CD4-positive, alpha-beta memory T cell (primary cell): ENCODE measurements around the gene ENPP3. TPM values are rescaled to one million over a fixed set of nuclear protein-coding genes. Genes with fewer than 3 reads are reported as not detected.
"Not testable (repeated sequence)": the region's sequence is repeated elsewhere in the genome, so short reads cannot be mapped to it uniquely, and the experiment has no call there.

Source experiments
- CTCF ChIA-PET: fragments of 350-600 bp; sonication (Branson Sonifier 250); formaldehyde crosslinking; loops from one replicate; lab custom pipeline; 2021; ENCODE audit warnings: inconsistent platforms; ENCODE audit not compliant: partially characterized antibody; lab: Charles Lee
- POLR2A ChIA-PET: fragments of 350-600 bp; sonication (Branson Sonifier 250); formaldehyde crosslinking; loops from one replicate; lab custom pipeline; 2021; ENCODE audit not compliant: partially characterized antibody; lab: Charles Lee
- DNase-seq, 5 donors: peaks; one replicate each; pipeline versions ENCODE4 v3.0.0 to v3.0.0-alpha.2; 2020 to 2022; ENCODE audit warnings: mixed read lengths in 1 of 5
- H3K27ac ChIP-seq: one replicate; pipeline ENCODE4 v1.7.0; 2013; ENCODE audit warnings: low read depth, low read length
- H3K27me3 ChIP-seq: 2 replicates; pipeline ENCODE4 v1.7.0; 2013; ENCODE audit warnings: mild to moderate bottlenecking, low read length, moderate library complexity; ENCODE audit not compliant: insufficient read depth
- H3K36me3 ChIP-seq: 2 replicates; pipeline ENCODE4 v1.7.0; 2013; ENCODE audit warnings: mild to moderate bottlenecking, low read length, moderate library complexity; ENCODE audit not compliant: insufficient read depth
- H3K4me1 ChIP-seq: 2 replicates; pipeline ENCODE4 v1.7.0; 2013; ENCODE audit warnings: mild to moderate bottlenecking, low read length, moderate library complexity; ENCODE audit not compliant: insufficient read depth
- H3K4me3 ChIP-seq, 2 donors: one replicate each; pipeline ENCODE4 v1.7.0; 2013; ENCODE audit warnings: low read length in 2 of 2, mild to moderate bottlenecking in 1 of 2
- H3K9me3 ChIP-seq, 2 donors: one replicate each; pipeline ENCODE4 v1.7.0; 2013; ENCODE audit warnings: low read length in 2 of 2, control low read depth in 1 of 2; ENCODE audit not compliant: control insufficient read depth in 1 of 2
- H3K27ac Mint-ChIP-seq, 7 donors: one replicate each; pipeline ENCODE4 v1.8.0; 2020 to 2021; ENCODE audit warnings: mixed read lengths in 7 of 7, mild to moderate bottlenecking in 6 of 7, inconsistent platforms in 3 of 7, moderate library complexity in 3 of 7
- H3K27me3 Mint-ChIP-seq, 2 donors: one replicate each; pipeline ENCODE4 v1.8.0; 2020 to 2021; ENCODE audit warnings: mixed read lengths in 2 of 2
- H3K36me3 Mint-ChIP-seq, 2 donors: one replicate each; pipeline ENCODE4 v1.8.0; 2020 to 2021; ENCODE audit warnings: mixed read lengths in 2 of 2, inconsistent platforms in 1 of 2, mild to moderate bottlenecking in 1 of 2
- H3K4me1 Mint-ChIP-seq, 4 donors: one replicate each; pipeline ENCODE4 v1.8.0; 2020 to 2021; ENCODE audit warnings: mixed read lengths in 4 of 4, mild to moderate bottlenecking in 1 of 4
- H3K4me3 Mint-ChIP-seq, 8 donors: one replicate each; pipeline ENCODE4 v1.8.0; 2020 to 2021; ENCODE audit warnings: mixed read lengths in 8 of 8, mild to moderate bottlenecking in 7 of 8, moderate library complexity in 6 of 8, inconsistent platforms in 3 of 8
- H3K9me3 Mint-ChIP-seq, 8 donors: one replicate each; pipeline ENCODE4 v1.8.0; 2020 to 2021; ENCODE audit warnings: mixed read lengths in 8 of 8, mild to moderate bottlenecking in 5 of 8, inconsistent platforms in 3 of 8, moderate library complexity in 1 of 8
- intact Hi-C: fragments of 100-400 bp; cut with micrococcal nuclease; formaldehyde crosslinking; loops from one replicate; pipeline ENCODE4 v1.15.1; 2023
- polyA plus RNA-seq, 2 donors: library from polyadenylated mRNA; unstranded; fragments of 300-500 nt; fragmentation: Illumina TruSeq; gene quantifications; one replicate each; pipeline ENCODE4 v1.2.3, GENCODE V29; 2021
- total RNA-seq, 2 experiments: library from RNA; stranded (reverse); gene quantifications; one replicate each; pipeline ENCODE4 v1.2.3, GENCODE V29; 2021

The ENPP3 gene
- total and polyA plus RNA-seq, 4 experiments from 2014 or later = 0.15 to 0.79 (median 0.28) TPM

- no peaks in the 10 kb centered on the region for H3K27me3 ChIP-seq
- no peaks in the 10 kb centered on the region for H3K9me3 ChIP-seq
- Mint-ChIP-seq H3K4me3 (no peak overlapping the region), H3K4me1 (no peaks in the 10 kb centered on the region), H3K27me3 (no peaks in the 10 kb centered on the region), H3K9me3 (no peaks in the 10 kb centered on the region), H3K27ac (no peak overlapping the region), H3K36me3 (no peaks in the 10 kb centered on the region)
- H3K4me1 ChIP-seq = no peaks in the 10 kb centered on the region
- ChIA-PET CTCF (interaction anchor here (1.6 kb wide), 1 partner anchor 216 kb away, joined by 3 read pairs; no protein-coding TSS in a partner anchor), POLR2A (no interaction called here)
- intact Hi-C loops = no loop called here
- no peaks in the 10 kb centered on the region for H3K36me3 ChIP-seq
- no peak for DNase-seq
- no peak overlapping the region for H3K4me3 ChIP-seq
- no peak overlapping the region for H3K27ac ChIP-seq
These were observed 56.3 kb downstream of the ENPP3 start for GRCh38 chr6:131693384-131693783.

- intact Hi-C loops = no loop called here
- Mint-ChIP-seq H3K4me3 (no peak overlapping the region), H3K27ac (no peak overlapping the region), H3K4me1 (no peaks in the 10 kb centered on the region), H3K27me3 (no peaks in the 10 kb centered on the region), H3K9me3 (no peaks in the 10 kb centered on the region), H3K36me3 (no peaks in the 10 kb centered on the region)
- H3K27me3 ChIP-seq = no peaks in the 10 kb centered on the region
- DNase-seq = peak in 4 of 5 donors; percentile 2 to 21 (median 12)
- no peaks in the 10 kb centered on the region for H3K36me3 ChIP-seq
- ChIA-PET CTCF (interaction anchor here (0.7 to 2.0 kb wide), 6 partner anchors 33 to 220 kb away, joined by 3 to 19 read pairs (median 4); no protein-coding TSS in a partner anchor), POLR2A (no interaction called here)
- H3K9me3 ChIP-seq = no peaks in the 10 kb centered on the region
- H3K4me1 ChIP-seq = no peaks in the 10 kb centered on the region
- no peak overlapping the region for H3K4me3 ChIP-seq
- no peak overlapping the region for H3K27ac ChIP-seq
These were observed 57.8 kb downstream of the ENPP3 start for GRCh38 chr6:131694832-131695426.

DNA sequence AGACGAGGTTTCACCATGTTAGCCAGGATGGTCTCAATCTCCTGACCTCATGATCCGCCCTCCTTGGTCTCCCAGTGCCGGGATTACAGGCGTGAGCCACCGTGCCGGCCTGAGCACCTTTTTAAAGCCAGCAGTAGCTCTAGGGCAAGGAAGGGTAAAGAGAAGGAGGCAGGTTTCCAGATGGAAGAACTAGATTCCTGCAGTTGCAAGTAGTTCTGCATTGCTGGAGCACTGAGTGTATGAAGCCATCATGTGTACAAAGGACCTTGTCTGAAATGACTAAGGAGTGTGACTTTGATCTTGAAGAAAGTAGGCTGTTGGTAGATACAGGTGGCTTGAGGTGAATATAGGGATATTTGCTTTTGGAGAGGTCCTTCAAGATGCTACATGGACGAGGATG is 59.9 kb downstream of the ENPP3 start:
- no peak overlapping the region for H3K27ac Mint-ChIP-seq
- no peak for DNase-seq
- H3K27me3 Mint-ChIP-seq = no peaks in the 10 kb centered on the region

GRCh38 chr6:131700851-131701250 is 63.7 kb downstream of the ENPP3 start:
- H3K36me3 ChIP-seq, H3K27me3 ChIP-seq, H3K27me3 Mint-ChIP-seq, H3K27ac Mint-ChIP-seq, CTCF ChIA-PET, H3K4me3 ChIP-seq, H3K27ac ChIP-seq, H3K4me1 ChIP-seq, H3K4me1 Mint-ChIP-seq, H3K4me3 Mint-ChIP-seq, DNase-seq, H3K36me3 Mint-ChIP-seq, POLR2A ChIA-PET, H3K9me3 Mint-ChIP-seq, H3K9me3 ChIP-seq, intact Hi-C loops: not testable (repeated sequence)

More for the DNA sequence above, 59.9 kb downstream of the ENPP3 start:
- Histone ChIP-seq H3K4me1 (no peaks in the 10 kb centered on the region), H3K4me3 (no peak overlapping the region), H3K27ac (no peak overlapping the region), H3K36me3 (no peaks in the 10 kb centered on the region), H3K27me3 (no peaks in the 10 kb centered on the region), H3K9me3 (no peaks in the 10 kb centered on the region)
- Mint-ChIP-seq H3K4me1 (no peaks in the 10 kb centered on the region), H3K36me3 (no peaks in the 10 kb centered on the region), H3K4me3 (no peak overlapping the region), H3K9me3 (no peaks in the 10 kb centered on the region)
- intact Hi-C loops = no loop called here
- ChIA-PET CTCF (no interaction called here), POLR2A (no interaction called here)

GRCh38 chr6:131703905-131704304 is 66.8 kb downstream of the ENPP3 start:
- H3K4me3 ChIP-seq, DNase-seq, H3K27ac Mint-ChIP-seq, intact Hi-C loops, H3K36me3 ChIP-seq, H3K27ac ChIP-seq, POLR2A ChIA-PET, H3K4me3 Mint-ChIP-seq, H3K9me3 Mint-ChIP-seq, H3K27me3 ChIP-seq, H3K4me1 Mint-ChIP-seq, H3K27me3 Mint-ChIP-seq, H3K9me3 ChIP-seq, H3K36me3 Mint-ChIP-seq, CTCF ChIA-PET, H3K4me1 ChIP-seq: not testable (repeated sequence)

GRCh38 chr6:131710917-131711316 is 73.8 kb downstream of the ENPP3 start, which contains the start of gene CTAGE9:
Gene CTAGE9 (minus strand): TSS chr6:131711017. CDS start chr6:131711017, 0 bp downstream.
- H3K4me1 Mint-ChIP-seq, H3K4me1 ChIP-seq, CTCF ChIA-PET, H3K27ac ChIP-seq, H3K9me3 Mint-ChIP-seq, POLR2A ChIA-PET, H3K4me3 ChIP-seq, H3K4me3 Mint-ChIP-seq, H3K36me3 Mint-ChIP-seq, H3K27me3 Mint-ChIP-seq, H3K36me3 ChIP-seq, H3K9me3 ChIP-seq, intact Hi-C loops, DNase-seq, H3K27me3 ChIP-seq, H3K27ac Mint-ChIP-seq: not testable (repeated sequence)

- H3K4me3 ChIP-seq, H3K27ac ChIP-seq, H3K4me3 Mint-ChIP-seq, H3K27me3 Mint-ChIP-seq, H3K27ac Mint-ChIP-seq, H3K36me3 ChIP-seq, POLR2A ChIA-PET, H3K4me1 ChIP-seq, intact Hi-C loops, H3K4me1 Mint-ChIP-seq, H3K9me3 ChIP-seq, H3K9me3 Mint-ChIP-seq, CTCF ChIA-PET, H3K27me3 ChIP-seq, H3K36me3 Mint-ChIP-seq: not testable (repeated sequence)
- DNase-seq = peak in 2 of 5 donors; percentile 6 to 7
These were observed 78.5 kb downstream of the ENPP3 start for GRCh38 chr6:131715567-131715966.
